ENCODE results near the gene DAND5. TPM values are rescaled to one million over a fixed set of nuclear protein-coding genes. Genes with fewer than 3 reads are reported as not detected.

The DAND5 gene
- total and polyA plus RNA-seq, 9 of the 15 experiments (the other 6 are each of a cell fraction or from before 2014, with no cell fraction given): 0.22 to 0.83 (median 0.60) TPM

DNA sequence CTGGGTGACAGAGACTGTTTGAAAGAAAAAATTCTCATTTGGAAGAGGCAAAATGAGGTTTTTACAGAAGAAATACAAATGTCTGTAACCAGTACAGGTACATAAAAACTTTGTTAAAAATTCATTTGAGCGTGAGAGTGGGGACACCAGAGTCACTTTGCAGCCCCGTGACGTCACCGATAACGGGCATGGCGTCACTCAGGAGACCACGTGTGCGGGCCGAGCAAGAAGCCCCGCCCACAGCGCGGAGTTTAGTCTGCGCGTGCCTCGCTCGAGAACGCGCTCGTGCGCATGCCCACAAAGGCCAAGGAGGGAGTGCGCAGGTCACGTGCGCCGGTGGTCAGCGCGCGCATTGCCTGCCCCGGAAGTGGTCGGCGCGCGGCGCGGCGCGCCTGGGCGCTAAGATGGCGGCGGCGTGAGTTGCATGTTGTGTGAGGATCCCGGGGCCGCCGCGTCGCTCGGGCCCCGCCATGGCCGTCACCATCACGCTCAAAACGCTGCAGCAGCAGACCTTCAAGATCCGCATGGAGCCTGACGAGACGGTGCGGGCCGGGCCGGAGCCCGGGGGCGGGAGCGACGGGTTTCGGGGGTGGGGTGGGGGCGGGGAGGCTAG, 23.8 kb upstream of the DAND5 start, which contains the start of gene RAD23A (continued):
- peak; percentile 96; the same call in 1 of the 2 replicates for TF ChIP-seq ZBED1 (IDR thresholded peaks at IDR 0.05)
- no peak for TF ChIP-seq ZNF699 (CRISPR knock-in tag; IDR thresholded peaks at IDR 0.05; ENCODE audit: insufficient replicate concordance)
- peak; percentile 98 for TF ChIP-seq MYC (IDR thresholded peaks at IDR 0.05; ENCODE audit: low read depth, low read length)
- peak; percentile 93; the same call in 1 of the 2 replicates for TF ChIP-seq MYC (CRISPR knock-in tag; IDR thresholded peaks at IDR 0.05; ENCODE audit: borderline replicate concordance, low read depth)
- TF ChIP-seq BACH1 (tag; IDR thresholded peaks at IDR 0.05): no peak
- peak; percentile 100 for TF ChIP-seq NBN (IDR thresholded peaks at IDR 0.05; ENCODE audit: low read depth)
- no peak for TF ChIP-seq RFX1 (IDR thresholded peaks at IDR 0.05)
- peak; percentile 83 for TF ChIP-seq SIN3B (IDR thresholded peaks at IDR 0.05; ENCODE audit: low read depth)
- TF ChIP-seq ZNF76 (CRISPR knock-in tag; IDR thresholded peaks at IDR 0.05; ENCODE audit: borderline replicate concordance): no peak
- no peak; the same call in 1 of the 2 replicates for TF ChIP-seq ZNF445 (CRISPR knock-in tag; IDR thresholded peaks at IDR 0.05; ENCODE audit: low read depth)
- no peak for TF ChIP-seq SMAD2 (IDR thresholded peaks at IDR 0.05; ENCODE audit: low read depth, low read length)
- no peak for TF ChIP-seq KDM1A (IDR thresholded peaks at IDR 0.05)
- TF ChIP-seq, protein P1, sequence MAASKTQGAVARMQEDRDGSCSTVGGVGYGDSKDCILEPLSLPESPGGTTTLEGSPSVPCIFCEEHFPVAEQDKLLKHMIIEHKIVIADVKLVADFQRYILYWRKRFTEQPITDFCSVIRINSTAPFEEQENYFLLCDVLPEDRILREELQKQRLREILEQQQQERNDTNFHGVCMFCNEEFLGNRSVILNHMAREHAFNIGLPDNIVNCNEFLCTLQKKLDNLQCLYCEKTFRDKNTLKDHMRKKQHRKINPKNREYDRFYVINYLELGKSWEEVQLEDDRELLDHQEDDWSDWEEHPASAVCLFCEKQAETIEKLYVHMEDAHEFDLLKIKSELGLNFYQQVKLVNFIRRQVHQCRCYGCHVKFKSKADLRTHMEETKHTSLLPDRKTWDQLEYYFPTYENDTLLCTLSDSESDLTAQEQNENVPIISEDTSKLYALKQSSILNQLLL (CRISPR knock-in tag; IDR thresholded peaks at IDR 0.05; ENCODE audit: borderline replicate concordance): no peak
- no peak for TF ChIP-seq EHMT2 (IDR thresholded peaks at IDR 0.05)
- TF ChIP-seq HMGN3 (IDR thresholded peaks at IDR 0.05; ENCODE audit: borderline replicate concordance, extremely low read depth, insufficient read length, low read depth, low read length): peak; percentile 96
- TF ChIP-seq, protein P2, sequence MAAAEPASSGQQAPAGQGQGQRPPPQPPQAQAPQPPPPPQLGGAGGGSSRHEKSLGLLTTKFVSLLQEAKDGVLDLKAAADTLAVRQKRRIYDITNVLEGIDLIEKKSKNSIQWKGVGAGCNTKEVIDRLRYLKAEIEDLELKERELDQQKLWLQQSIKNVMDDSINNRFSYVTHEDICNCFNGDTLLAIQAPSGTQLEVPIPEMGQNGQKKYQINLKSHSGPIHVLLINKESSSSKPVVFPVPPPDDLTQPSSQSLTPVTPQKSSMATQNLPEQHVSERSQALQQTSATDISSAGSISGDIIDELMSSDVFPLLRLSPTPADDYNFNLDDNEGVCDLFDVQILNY (CRISPR knock-in tag; IDR thresholded peaks at IDR 0.05): peak; percentile 80
- TF ChIP-seq, protein P3, sequence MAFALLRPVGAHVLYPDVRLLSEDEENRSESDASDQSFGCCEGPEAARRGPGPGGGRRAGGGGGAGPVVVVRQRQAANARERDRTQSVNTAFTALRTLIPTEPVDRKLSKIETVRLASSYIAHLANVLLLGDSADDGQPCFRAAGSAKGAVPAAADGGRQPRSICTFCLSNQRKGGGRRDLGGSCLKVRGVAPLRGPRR (CRISPR knock-in tag; IDR thresholded peaks at IDR 0.05): no peak
- TF ChIP-seq CBX3 (IDR thresholded peaks at IDR 0.05; ENCODE audit: borderline replicate concordance in 1 of 2, low read length in 2 of 2): no peak
- TF ChIP-seq, protein P4, sequence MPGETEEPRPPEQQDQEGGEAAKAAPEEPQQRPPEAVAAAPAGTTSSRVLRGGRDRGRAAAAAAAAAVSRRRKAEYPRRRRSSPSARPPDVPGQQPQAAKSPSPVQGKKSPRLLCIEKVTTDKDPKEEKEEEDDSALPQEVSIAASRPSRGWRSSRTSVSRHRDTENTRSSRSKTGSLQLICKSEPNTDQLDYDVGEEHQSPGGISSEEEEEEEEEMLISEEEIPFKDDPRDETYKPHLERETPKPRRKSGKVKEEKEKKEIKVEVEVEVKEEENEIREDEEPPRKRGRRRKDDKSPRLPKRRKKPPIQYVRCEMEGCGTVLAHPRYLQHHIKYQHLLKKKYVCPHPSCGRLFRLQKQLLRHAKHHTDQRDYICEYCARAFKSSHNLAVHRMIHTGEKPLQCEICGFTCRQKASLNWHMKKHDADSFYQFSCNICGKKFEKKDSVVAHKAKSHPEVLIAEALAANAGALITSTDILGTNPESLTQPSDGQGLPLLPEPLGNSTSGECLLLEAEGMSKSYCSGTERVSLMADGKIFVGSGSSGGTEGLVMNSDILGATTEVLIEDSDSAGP (CRISPR knock-in tag; IDR thresholded peaks at IDR 0.05): no peak
- TF ChIP-seq POU5F1 (IDR thresholded peaks at IDR 0.05; ENCODE audit: borderline replicate concordance, low read depth, low read length, partially characterized antibody): no peak
- TF ChIP-seq, protein P5, sequence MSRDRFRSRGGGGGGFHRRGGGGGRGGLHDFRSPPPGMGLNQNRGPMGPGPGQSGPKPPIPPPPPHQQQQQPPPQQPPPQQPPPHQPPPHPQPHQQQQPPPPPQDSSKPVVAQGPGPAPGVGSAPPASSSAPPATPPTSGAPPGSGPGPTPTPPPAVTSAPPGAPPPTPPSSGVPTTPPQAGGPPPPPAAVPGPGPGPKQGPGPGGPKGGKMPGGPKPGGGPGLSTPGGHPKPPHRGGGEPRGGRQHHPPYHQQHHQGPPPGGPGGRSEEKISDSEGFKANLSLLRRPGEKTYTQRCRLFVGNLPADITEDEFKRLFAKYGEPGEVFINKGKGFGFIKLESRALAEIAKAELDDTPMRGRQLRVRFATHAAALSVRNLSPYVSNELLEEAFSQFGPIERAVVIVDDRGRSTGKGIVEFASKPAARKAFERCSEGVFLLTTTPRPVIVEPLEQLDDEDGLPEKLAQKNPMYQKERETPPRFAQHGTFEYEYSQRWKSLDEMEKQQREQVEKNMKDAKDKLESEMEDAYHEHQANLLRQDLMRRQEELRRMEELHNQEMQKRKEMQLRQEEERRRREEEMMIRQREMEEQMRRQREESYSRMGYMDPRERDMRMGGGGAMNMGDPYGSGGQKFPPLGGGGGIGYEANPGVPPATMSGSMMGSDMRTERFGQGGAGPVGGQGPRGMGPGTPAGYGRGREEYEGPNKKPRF (IDR thresholded peaks at IDR 0.05; ENCODE audit: low read depth, low read length): no peak
- no peak for TF ChIP-seq ASH1L (IDR thresholded peaks at IDR 0.05; ENCODE audit: borderline replicate concordance, low read depth, partially characterized antibody)

Data from K562 (cell line).